H1 (cell line): ENCODE data around the gene BCL2.

Experiments used
- GABPA ChIP-seq: IDR thresholded peaks from 2 replicates; pipeline ENCODE4 v1.6.1; 2011; ENCODE audit warnings: mild to moderate bottlenecking, low read length, moderate library complexity, borderline replicate concordance; ENCODE audit not compliant: insufficient read depth
- JUND ChIP-seq: IDR thresholded peaks from 2 replicates; pipeline ENCODE4 v1.6.1; 2011; ENCODE audit warnings: mild to moderate bottlenecking, improper control_type of control experiment, low read length
- KDM1A ChIP-seq: fragments of 200-600, 300-600 bp; sonication (generic); IDR thresholded peaks from 2 replicates; pipeline ENCODE4 v1.7.1; 2016; ENCODE audit warnings: mild to moderate bottlenecking, low read length, borderline replicate concordance
- POLR2A ChIP-seq, 2 experiments: IDR thresholded peaks; 1 replicate in 1 of 2; 2 replicates in 1 of 2; pipeline ENCODE4 v1.6.1; 2011; ENCODE audit warnings: low read depth in 2 of 2, low read length in 2 of 2, mild to moderate bottlenecking in 2 of 2; ENCODE audit errors: control extremely low read depth in 1 of 2
- POLR2AphosphoS5 ChIP-seq: IDR thresholded peaks from 2 replicates; pipeline ENCODE4 v1.6.1; 2011; ENCODE audit warnings: low read depth, low read length
- RFX5 ChIP-seq: IDR thresholded peaks from 2 replicates; pipeline ENCODE4 v1.6.1; 2011; ENCODE audit warnings: low read depth, low read length, improper control_type of control experiment, borderline replicate concordance
- SIN3A ChIP-seq, 2 experiments: IDR thresholded peaks in 1 of 2; conservative IDR thresholded peaks in 1 of 2; 2 replicates each; pipeline ENCODE4 v1.6.1; 2011 to 2012; ENCODE audit warnings: low read length in 2 of 2, improper control_type of control experiment in 1 of 2, low read depth in 1 of 2, mild to moderate bottlenecking in 1 of 2
- TF ChIP-seq, protein P1 (sequence below), 3 experiments: IDR thresholded peaks; 1 replicate in 2 of 3; 2 replicates in 1 of 3; pipeline versions ENCODE4 v1.5.1 to v1.6.1; 2011; ENCODE audit warnings: low read length in 3 of 3, mild to moderate bottlenecking in 3 of 3, inconsistent platforms in 2 of 3, low read depth in 1 of 3, moderate library complexity in 1 of 3; ENCODE audit not compliant: insufficient read depth in 1 of 3; ENCODE audit errors: control extremely low read depth in 1 of 3
- TF ChIP-seq, protein P2 (sequence below): IDR thresholded peaks from 2 replicates; pipeline ENCODE4 v1.6.1; 2011; ENCODE audit warnings: low read depth, mild to moderate bottlenecking, low read length; ENCODE audit not compliant: insufficient read depth

DNA sequence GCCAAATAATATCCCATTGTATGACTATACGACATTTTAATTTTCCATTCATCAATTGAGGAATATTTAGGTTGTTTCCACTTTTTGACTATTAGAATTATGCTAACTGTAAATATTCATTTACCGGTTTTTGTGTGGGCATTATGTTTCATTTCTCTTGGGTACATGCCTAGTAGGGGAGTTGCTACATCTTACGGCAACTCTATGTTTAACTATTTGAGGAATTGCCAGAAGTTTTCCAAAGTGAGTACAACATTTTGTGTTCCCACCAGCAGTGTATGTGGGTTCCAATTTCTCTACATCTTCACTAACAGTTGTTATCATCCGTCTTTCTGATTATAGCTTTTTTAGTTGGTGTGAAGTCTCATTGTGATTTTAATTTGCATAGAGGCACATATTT is 49.0 kb upstream of the BCL2 start:
- TF ChIP-seq POLR2A (IDR thresholded peaks at IDR 0.05; ENCODE audit: control extremely low read depth in 1 of 2, low read depth in 2 of 2, low read length in 2 of 2) (no peak), POLR2AphosphoS5 (no peak), RFX5 (no peak), KDM1A (no peak), SIN3A (conservative IDR thresholded peaks at IDR 0.05 in 1 of 2, IDR thresholded peaks at IDR 0.05 in 1 of 2; ENCODE audit: low read depth in 1 of 2, low read length in 2 of 2) (no peak), GABPA (no peak), JUND (no peak)
- TF ChIP-seq, protein P1, sequence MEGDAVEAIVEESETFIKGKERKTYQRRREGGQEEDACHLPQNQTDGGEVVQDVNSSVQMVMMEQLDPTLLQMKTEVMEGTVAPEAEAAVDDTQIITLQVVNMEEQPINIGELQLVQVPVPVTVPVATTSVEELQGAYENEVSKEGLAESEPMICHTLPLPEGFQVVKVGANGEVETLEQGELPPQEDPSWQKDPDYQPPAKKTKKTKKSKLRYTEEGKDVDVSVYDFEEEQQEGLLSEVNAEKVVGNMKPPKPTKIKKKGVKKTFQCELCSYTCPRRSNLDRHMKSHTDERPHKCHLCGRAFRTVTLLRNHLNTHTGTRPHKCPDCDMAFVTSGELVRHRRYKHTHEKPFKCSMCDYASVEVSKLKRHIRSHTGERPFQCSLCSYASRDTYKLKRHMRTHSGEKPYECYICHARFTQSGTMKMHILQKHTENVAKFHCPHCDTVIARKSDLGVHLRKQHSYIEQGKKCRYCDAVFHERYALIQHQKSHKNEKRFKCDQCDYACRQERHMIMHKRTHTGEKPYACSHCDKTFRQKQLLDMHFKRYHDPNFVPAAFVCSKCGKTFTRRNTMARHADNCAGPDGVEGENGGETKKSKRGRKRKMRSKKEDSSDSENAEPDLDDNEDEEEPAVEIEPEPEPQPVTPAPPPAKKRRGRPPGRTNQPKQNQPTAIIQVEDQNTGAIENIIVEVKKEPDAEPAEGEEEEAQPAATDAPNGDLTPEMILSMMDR (IDR thresholded peaks at IDR 0.05; ENCODE audit: control extremely low read depth in 1 of 3, insufficient read depth in 1 of 3, low read depth in 1 of 3, low read length in 3 of 3), result no peak
- TF ChIP-seq, protein P2, sequence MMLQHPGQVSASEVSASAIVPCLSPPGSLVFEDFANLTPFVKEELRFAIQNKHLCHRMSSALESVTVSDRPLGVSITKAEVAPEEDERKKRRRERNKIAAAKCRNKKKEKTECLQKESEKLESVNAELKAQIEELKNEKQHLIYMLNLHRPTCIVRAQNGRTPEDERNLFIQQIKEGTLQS, result no peak
